ENCODE results near the gene MRM2.

Gene MRM2

DNA sequence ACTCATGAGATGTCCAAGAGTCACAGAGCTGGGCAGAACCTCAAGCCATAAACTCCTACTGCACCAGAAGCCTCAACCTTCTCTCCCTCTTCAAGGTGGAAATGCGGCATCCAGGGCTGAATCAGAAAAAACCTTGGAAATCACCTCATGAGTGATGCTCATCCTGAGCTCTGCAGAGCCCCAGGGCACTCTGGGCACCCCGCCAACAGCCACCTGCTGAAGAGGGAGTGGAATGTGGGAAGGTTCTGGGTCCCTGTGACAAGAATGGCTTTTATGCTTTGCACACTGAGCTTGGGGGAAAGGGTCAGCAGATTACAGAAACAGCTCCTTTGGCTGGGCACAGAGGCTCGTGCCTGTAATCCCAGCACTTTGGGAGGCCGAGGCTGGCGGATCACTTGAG lies 18.8 kb upstream of the MRM2 start:
- no peak for TF ChIP-seq Cebpa-rat (IDR thresholded peaks at IDR 0.05)
- Histone ChIP-seq H3K4me2 (peak overlapping the region; percentile 67 to 99 (median 80); a peak in 21 of 22 replicates), H3K36me3 (peaks cover 18 to 92% (median 33%) of the 10 kb centered on the region in 11 experiments)

DNA sequence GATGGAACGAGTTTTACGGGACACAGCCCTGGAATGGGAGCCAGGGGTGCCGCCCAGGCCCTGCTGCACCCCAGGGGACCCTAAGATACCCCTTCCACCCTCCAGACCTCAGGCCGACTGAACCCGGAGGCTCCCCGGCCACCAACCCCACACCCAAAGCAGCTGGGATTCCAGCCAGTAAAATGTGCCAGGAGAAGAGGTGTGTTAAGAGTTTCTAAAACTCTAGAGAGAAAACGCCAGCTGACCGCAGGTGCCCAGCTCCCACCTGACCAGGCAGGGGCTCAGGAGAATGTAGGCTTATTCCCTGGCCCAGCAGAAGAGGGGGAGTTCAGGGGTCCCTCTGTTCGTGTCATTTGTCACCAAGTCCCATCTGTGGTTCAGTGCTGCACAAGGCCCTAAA lies 17.5 kb upstream of the MRM2 start:
- peaks cover 26 to 92% (median 45%) of the 10 kb centered on the region in 11 experiments for H3K36me3 ChIP-seq
- H3K9me3 ChIP-seq (replicated peaks in 1 of 11) = no peaks in the 10 kb centered on the region
- peak overlapping the region in 1 of 10 experiments; percentile 36; a peak in 1 of 20 replicates for H3K4me3 ChIP-seq
- H3K4me2 ChIP-seq = peak overlapping the region; percentile 70 to 99 (median 97)
- no peak for TF ChIP-seq Cebpa-rat (IDR thresholded peaks at IDR 0.05)
- peaks cover 8 to 87% (median 33%) of the 10 kb centered on the region in 11 experiments; a peak in 17 of 22 replicates for H4K20me1 ChIP-seq
- peak overlapping the region in 10 of 11 experiments; percentile 19 to 70 (median 61); a peak in 15 of 22 replicates for H3K9ac ChIP-seq
- peaks cover 0 to 13% (median 0%) of the 10 kb centered on the region in 11 experiments; a peak in 5 of 22 replicates for H3K27me3 ChIP-seq
- H3K27ac ChIP-seq = peak overlapping the region in 5 of 11 experiments; percentile 17 to 67 (median 54); a peak in 4 of 22 replicates
- peaks cover 48 to 76% (median 61%) of the 10 kb centered on the region in 10 experiments for H3K4me1 ChIP-seq

More for the DNA sequence above, 18.8 kb upstream of the MRM2 start:
- H3K27me3 ChIP-seq = peaks cover 0 to 13% (median 0%) of the 10 kb centered on the region in 11 experiments; a peak in 5 of 22 replicates
- H3K27ac ChIP-seq = no peak overlapping the region
- no peak overlapping the region for H3K4me3 ChIP-seq
- H3K4me1 ChIP-seq = peaks cover 41 to 79% (median 60%) of the 10 kb centered on the region in 10 experiments
- H3K9ac ChIP-seq = no peak overlapping the region
- no peaks in the 10 kb centered on the region for H3K9me3 ChIP-seq (replicated peaks in 1 of 11)
- peaks cover 8 to 78% (median 23%) of the 10 kb centered on the region in 11 experiments; a peak in 17 of 22 replicates for H4K20me1 ChIP-seq

DNA sequence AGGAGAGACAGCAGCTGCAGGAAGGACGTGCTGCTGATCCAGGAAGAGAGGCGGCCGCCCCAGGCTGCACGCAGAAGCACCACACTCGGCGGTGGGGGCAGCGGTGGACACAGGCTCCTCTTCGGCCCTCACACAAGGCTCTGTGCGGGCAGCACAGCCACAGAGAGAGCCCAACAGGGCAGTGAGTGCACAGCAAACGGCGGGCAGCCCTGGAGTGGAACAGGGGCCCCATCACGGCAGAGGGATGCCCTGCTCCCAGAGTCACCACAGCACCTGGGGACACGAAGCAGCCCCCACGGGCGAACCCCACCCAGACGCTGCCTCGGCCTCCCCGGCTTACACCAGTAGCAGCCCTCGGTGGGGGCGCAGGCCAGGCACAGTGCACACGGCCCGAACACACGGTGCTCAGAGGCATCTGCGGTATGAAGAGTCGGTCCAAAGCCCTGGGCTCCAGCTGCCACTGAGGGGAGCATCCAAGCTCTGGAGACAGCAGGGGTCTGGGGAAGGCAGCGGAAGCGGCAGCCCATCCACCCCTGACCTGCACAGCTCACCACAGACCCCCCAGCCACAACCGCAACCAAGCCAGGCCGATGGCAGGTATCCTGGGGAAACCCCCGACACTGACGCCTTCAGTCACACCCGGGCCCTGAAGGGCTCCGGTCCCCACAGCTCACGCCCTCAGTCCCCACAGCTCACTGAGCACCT lies 16.8 kb upstream of the MRM2 start:
- TF ChIP-seq Cebpa-rat (IDR thresholded peaks at IDR 0.05) = no peak
- Histone ChIP-seq H3K27me3 (peaks cover 0 to 13% (median 0%) of the 10 kb centered on the region in 11 experiments; a peak in 5 of 22 replicates), H3K27ac (peak overlapping the region in 7 of 11 experiments; percentile 32 to 67 (median 43); a peak in 10 of 22 replicates), H3K9ac (peak overlapping the region; percentile 19 to 70 (median 60); a peak in 20 of 22 replicates), H3K4me3 (peak overlapping the region in 7 of 10 experiments; percentile 1 to 36 (median 22); a peak in 7 of 20 replicates), H3K4me2 (peak overlapping the region; percentile 70 to 99 (median 97)), H3K4me1 (peaks cover 53 to 75% (median 61%) of the 10 kb centered on the region in 10 experiments), H4K20me1 (peaks cover 8 to 87% (median 38%) of the 10 kb centered on the region in 11 experiments; a peak in 17 of 22 replicates), H3K9me3 (replicated peaks in 1 of 11) (no peaks in the 10 kb centered on the region), H3K36me3 (peaks cover 32 to 92% (median 49%) of the 10 kb centered on the region in 11 experiments)

DNA sequence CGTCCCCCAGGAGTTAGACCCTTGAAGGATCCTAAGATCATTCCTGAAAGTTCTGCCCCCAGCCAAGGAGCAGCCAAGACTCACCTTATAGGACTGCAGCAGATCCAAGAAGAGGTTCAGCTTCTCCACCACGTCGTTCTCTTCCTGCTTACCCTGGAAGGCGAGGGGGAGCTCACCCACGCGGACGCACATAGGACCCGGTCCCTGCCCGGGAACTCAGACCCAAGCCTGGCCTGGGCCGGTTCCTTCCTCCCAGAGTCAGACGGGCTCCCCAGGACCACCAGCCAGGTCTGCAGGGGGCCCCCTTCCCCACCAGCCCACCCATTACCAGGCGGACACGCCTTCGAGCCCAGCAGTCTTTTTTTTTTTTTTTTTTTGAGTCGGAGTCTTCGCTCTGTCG lies 15.6 kb upstream of the MRM2 start:
- no peak overlapping the region for H3K4me3 ChIP-seq
- peaks cover 0 to 13% (median 0%) of the 10 kb centered on the region in 11 experiments; a peak in 5 of 22 replicates for H3K27me3 ChIP-seq
- no peaks in the 10 kb centered on the region for H3K9me3 ChIP-seq (replicated peaks in 1 of 11)
- peaks cover 8 to 97% (median 38%) of the 10 kb centered on the region in 11 experiments; a peak in 17 of 22 replicates for H4K20me1 ChIP-seq
- peaks cover 37 to 88% (median 47%) of the 10 kb centered on the region in 11 experiments for H3K36me3 ChIP-seq
- no peak for TF ChIP-seq Cebpa-rat (IDR thresholded peaks at IDR 0.05)
- H3K4me1 ChIP-seq = peaks cover 62 to 84% (median 70%) of the 10 kb centered on the region in 10 experiments
- peak overlapping the region in 2 of 11 experiments; percentile 13 to 68; a peak in 1 of 22 replicates for H3K9ac ChIP-seq
- peak overlapping the region in 8 of 11 experiments; percentile 87 to 99 (median 98); a peak in 17 of 22 replicates for H3K4me2 ChIP-seq
- no peak overlapping the region for H3K27ac ChIP-seq

DNA sequence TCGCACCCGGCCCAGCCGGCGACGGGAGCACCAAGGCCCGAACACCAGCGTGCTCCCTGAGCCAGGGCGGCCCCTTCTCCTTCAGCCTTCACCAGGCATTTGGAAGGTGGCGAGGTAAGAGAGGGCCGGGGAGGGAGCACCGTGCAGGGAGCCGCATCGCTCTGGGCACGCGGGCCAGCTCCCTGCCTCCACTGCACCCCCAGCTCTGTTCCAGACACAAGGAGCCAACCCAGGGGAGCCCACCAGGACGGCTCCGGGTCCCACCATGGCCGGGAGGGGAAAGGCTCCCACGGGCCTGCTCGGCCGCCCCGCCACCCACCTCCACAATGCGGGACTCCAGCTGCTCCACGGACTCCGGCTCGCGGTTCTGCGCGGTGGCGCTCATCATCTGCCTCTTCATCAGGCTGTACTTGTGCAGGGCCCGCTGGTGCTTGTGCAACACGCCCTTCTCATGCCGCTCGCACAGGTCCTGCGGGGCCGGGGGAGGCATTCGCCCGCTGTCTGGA lies 15.1 kb upstream of the MRM2 start:
- H4K20me1 ChIP-seq = peaks cover 8 to 94% (median 38%) of the 10 kb centered on the region in 11 experiments; a peak in 17 of 22 replicates
- H3K27ac ChIP-seq = no peak overlapping the region
- H3K4me3 ChIP-seq = no peak overlapping the region
- no peaks in the 10 kb centered on the region for H3K9me3 ChIP-seq (replicated peaks in 1 of 11)
- H3K4me1 ChIP-seq = peaks cover 59 to 82% (median 69%) of the 10 kb centered on the region in 10 experiments
- H3K4me2 ChIP-seq = peak overlapping the region in 8 of 11 experiments; percentile 87 to 99 (median 98); a peak in 12 of 22 replicates
- H3K36me3 ChIP-seq = peaks cover 37 to 85% (median 45%) of the 10 kb centered on the region in 11 experiments
- H3K27me3 ChIP-seq = peaks cover 0 to 13% (median 0%) of the 10 kb centered on the region in 11 experiments; a peak in 5 of 22 replicates
- no peak for TF ChIP-seq Cebpa-rat (IDR thresholded peaks at IDR 0.05)
- 0 out of 22 replicates have a peak overlapping the region, but pooled peaks of 2 of the 11 experiments have one; percentile 0 to 13 for H3K9ac ChIP-seq

DNA sequence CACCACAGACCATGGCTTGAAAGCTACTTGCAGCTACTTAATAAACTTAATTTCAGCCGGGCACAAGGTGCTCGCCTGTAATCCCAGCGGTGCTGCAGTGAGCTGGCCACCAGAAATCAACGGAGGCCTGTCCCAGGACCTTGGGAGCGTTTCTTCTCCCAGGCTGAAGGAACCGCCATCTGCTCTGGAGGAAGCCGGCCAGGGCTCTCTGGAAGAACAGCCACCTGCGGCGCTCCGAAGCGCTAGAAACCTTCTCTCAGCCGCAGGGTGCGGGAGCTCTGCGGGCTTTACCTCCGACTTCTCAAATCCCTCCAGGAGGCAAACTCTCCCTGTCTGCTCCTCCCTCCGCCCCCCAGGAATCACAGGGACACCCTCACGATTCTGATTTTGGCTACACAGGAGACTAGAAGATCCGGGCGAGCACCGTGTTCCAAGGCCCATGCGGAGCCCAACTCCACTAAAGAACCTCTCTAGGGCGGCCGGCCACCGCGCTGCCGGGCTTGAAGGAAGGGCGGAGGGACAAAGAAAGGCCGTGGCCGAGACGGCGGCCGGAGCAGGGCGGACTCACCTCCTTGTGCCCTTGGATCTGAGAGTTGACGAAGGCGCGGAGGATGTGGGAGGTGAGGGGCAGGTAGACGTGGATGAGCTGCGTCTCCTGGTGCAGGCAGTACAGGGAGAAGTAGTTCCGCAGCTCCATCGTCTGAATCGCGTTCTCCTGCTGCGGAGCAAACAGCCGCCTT lies 14.5 kb upstream of the MRM2 start:
- Histone ChIP-seq H3K9me3 (replicated peaks in 1 of 11) (no peaks in the 10 kb centered on the region), H3K4me3 (no peak overlapping the region), H4K20me1 (peaks cover 8 to 96% (median 38%) of the 10 kb centered on the region in 11 experiments; a peak in 17 of 22 replicates), H3K4me1 (peaks cover 59 to 82% (median 68%) of the 10 kb centered on the region in 10 experiments), H3K9ac (no peak overlapping the region), H3K36me3 (peaks cover 44 to 89% (median 51%) of the 10 kb centered on the region in 11 experiments), H3K4me2 (no peak overlapping the region), H3K27ac (no peak overlapping the region), H3K27me3 (peaks cover 0 to 13% (median 0%) of the 10 kb centered on the region in 11 experiments; a peak in 5 of 22 replicates)
- no peak for TF ChIP-seq Cebpa-rat (IDR thresholded peaks at IDR 0.05)

DNA sequence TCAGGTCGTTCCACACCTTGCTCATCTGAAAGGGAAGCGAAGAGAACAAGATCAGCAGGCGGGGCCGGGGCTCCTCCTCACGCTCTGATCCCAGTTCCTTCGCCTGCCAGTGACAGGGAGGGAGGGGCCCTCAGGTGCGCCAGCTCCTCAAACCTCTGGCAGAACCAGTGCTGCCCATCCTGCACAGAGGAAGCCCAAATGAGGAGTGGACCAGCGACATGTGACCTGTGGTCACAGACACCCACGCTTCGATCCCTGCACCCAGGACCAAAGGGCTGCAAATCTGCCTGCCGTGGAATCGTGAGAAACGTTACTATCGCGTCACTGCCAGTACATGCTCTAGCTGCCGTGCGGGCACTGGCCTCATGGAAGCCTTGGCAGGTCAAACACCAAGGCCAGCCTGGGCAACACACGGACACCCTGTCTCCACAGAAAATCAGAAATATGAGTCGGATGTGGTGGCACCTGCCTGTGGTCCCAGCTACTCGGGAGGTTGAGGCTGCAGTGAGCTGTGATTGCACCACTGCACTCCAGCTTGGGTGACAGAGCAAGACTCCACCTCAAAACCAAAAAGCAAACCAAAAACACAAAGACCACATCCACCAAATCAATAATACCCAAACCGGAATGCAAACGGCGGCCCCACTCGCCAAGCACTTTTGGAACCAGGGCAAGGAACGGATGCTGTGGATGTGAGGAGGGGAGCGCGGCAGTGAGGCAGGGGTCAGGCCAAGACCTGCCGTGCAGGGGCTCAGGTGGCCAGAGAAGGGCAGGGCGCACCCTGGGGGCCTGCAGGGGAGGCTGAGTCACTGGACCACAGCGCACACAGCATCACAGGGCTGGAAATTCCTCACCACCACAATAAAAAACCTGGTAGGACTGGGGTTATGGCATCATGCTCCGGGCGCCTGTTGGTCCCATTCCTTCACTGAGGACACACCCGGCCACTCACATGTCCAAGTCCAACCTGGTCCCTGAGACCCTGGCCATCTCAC lies 13.4 kb upstream of the MRM2 start:
- TF ChIP-seq Cebpa-rat (IDR thresholded peaks at IDR 0.05) = no peak
- Histone ChIP-seq H4K20me1 (peaks cover 8 to 87% (median 38%) of the 10 kb centered on the region in 11 experiments; a peak in 17 of 22 replicates), H3K36me3 (peaks cover 53 to 92% (median 60%) of the 10 kb centered on the region in 11 experiments), H3K27me3 (peaks cover 0 to 13% (median 0%) of the 10 kb centered on the region in 11 experiments; a peak in 5 of 22 replicates), H3K4me2 (no peak overlapping the region), H3K4me1 (peaks cover 59 to 81% (median 65%) of the 10 kb centered on the region in 10 experiments), H3K9me3 (replicated peaks in 1 of 11) (no peaks in the 10 kb centered on the region), H3K9ac (no peak overlapping the region), H3K4me3 (no peak overlapping the region), H3K27ac (no peak overlapping the region)
